RWPE1 (cell line): ENCODE measurements around the gene DDX17.
A peak's percentile ranks its signal among the peaks of the same experiment; 100 is the strongest.

ENCODE experiments used
- CTCF ChIA-PET: fragments of 350-600 bp; sonication (Branson Sonifier 250); formaldehyde crosslinking; extraction: SDS; loops from one replicate; lab custom pipeline; 2021; lab: Yijun Ruan, JAX
- POLR2A ChIA-PET: fragments of 400-600 bp; formaldehyde crosslinking; extraction: SDS; loops from one replicate; lab custom pipeline; 2020; ENCODE audit warnings: antibody characterized with exemption; ENCODE audit not compliant: low non-redundant PET; lab: Yijun Ruan, JAX
- DNase-seq: peaks from one replicate; pipeline ENCODE4 v3.0.0; 2012; ENCODE audit warnings: low spot score
- H3K27ac ChIP-seq: fragments of 450-650 bp; 2 replicates; pipeline ENCODE4 v1.5.1; 2017
- CTCF ChIP-seq: fragments of 450-650 bp; conservative IDR thresholded peaks from 2 replicates; pipeline ENCODE4 v1.5.1; 2017; ENCODE audit warnings: low read depth, mild to moderate bottlenecking

DDX17 gene

GRCh38 chr22:38505541-38506117 is 482 bp downstream of the DDX17 start:
- POLR2A ChIA-PET, result no interaction called here
- CTCF ChIA-PET, result no interaction called here
- DNase-seq, result peak; percentile 43
- no peak for TF ChIP-seq CTCF
- H3K27ac ChIP-seq, result peak overlapping the region; percentile 97

DNA sequence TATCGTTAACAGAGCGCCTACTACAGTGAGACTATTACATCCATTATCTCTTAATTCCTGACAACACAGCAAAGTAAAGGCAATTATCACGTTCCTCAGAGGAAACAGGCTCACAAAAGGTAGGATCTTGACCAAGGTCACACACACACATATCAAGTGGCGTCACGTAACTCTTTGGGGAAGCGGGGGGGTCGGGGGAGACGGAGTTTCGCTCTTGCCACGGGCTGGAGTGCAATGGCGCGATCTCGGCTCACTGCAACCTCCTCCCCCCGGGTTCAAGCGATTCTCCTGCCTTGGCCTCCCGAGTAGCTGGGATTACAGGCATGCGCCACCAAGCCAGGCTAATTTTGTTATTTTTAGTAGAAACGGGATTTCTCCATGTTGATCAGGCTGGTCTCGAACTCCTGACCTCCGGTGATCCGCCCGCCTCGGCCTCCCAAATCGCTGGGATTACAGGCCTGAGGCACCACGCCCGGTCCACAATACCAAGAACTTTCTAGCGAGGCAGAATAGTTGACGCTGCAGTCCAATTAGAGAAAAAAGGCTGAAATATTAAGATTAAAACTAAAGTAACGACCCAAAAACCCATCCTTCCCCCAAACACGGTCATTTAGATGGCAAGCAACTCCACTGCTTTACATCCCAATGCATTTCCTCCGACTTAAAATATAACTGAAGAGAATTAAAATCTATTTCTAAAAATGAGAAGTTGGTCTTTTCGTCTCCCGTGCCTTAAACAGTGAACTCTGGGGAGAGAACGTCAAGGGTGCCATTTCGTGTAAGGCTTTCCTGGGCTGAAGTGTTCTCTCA is 1.2 kb downstream of the DDX17 start:
- ChIA-PET POLR2A (no interaction called here), CTCF (no interaction called here)
- peak overlapping the region; percentile 97 for H3K27ac ChIP-seq
- peak; percentile 13 for DNase-seq
- no peak for TF ChIP-seq CTCF

DNA sequence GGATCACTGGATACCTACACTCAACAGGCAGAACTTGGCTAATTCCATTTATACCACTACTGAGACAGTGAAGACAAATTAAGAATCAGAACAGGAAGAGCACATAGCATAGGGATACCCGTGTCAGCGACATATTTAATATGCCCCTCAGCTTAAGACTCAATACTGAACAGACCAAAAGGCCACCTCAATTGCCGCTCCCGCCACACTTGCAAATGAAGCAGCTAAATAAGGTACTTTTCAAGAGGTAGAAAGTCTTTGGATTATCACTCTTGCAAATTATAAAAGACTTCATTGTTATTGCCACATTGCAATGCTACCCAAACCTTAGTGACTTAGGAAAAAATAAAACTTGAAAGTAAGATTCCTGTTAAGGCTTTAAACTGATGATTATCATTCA is 3.1 kb downstream of the DDX17 start:
- no peak for TF ChIP-seq CTCF
- ChIA-PET CTCF (interaction anchor here (0.9 kb wide), 1 partner anchor 16 kb away, joined by 4 read pairs; no protein-coding TSS in a partner anchor), POLR2A (no interaction called here)
- H3K27ac ChIP-seq, result no peak overlapping the region
- DNase-seq, result no peak

GRCh38 chr22:38501797-38502672 is 4.1 kb downstream of the DDX17 start:
- TF ChIP-seq CTCF, result no peak
- no peak for DNase-seq
- CTCF ChIA-PET, result interaction anchor here (0.9 kb wide), 1 partner anchor 15 kb away, joined by 4 read pairs; no protein-coding TSS in a partner anchor
- POLR2A ChIA-PET, result no interaction called here
- H3K27ac ChIP-seq, result peak overlapping the region; percentile 20; the same call in 1 of the 2 replicates

DNA sequence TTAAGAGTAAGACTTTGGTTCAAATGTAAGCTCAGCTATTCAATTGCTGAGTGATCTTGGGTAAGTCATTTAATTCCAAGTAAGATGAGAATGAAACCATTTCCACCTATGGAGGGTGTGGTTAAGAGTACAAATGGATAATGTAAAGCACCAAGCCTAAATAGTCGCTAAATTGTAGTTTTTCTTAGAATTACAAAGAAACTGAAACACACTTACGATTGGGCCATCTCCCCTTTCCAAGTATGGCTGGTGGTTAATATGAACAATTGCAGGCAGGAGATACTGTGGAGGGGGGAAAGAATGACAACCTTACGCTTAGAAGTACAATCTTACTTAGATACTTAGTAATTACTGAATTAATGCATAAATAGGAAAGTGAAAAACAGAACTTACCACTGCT is 8.2 kb downstream of the DDX17 start:
- H3K27ac ChIP-seq, result no peak overlapping the region
- no peak for TF ChIP-seq CTCF
- DNase-seq, result no peak
- ChIA-PET CTCF (no interaction called here), POLR2A (interaction anchor here (0.6 kb wide), 1 partner anchor 57 kb away, joined by 3 read pairs; no protein-coding TSS in a partner anchor)

- no peak for DNase-seq
- TF ChIP-seq CTCF, result no peak
- ChIA-PET POLR2A (no interaction called here), CTCF (no interaction called here)
- no peak overlapping the region for H3K27ac ChIP-seq
Measured at GRCh38 chr22:38494939-38495338, 11.2 kb downstream of the DDX17 start.
